ENCODE measurements around the gene IQGAP3. TPM values are rescaled to one million over a fixed set of nuclear protein-coding genes. Genes with fewer than 3 reads are reported as not detected.

The IQGAP3 gene
- total and polyA plus RNA-seq, 2 of the 4 experiments (the other 2 are of a cell fraction), result 12.5 to 13.6 TPM

DNA sequence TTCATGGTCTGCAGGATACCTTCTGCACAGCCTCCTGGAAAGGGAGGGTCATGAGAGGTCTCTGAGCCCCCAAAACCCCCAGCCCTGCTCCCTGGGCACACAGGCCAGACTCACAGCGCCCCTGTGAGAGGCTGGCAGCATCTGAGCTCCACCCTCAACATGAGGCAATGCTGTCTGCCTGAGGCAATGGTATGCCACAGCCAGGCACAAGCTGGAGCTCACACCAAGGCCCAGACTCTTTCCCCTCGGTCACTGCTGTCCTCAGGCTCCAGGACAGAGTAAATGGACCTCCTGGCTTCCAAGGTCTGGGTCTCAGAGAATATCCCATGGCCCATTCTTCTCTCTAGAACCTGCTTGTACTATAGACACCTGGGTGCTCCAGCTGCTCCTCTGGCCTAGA, 89.0 kb downstream of the IQGAP3 start:
- dilution Hi-C loops (cut with HindIII; ENCODE audit: low sequenced_read_pairs, unreplicated experiment) (no loop called here), in situ Hi-C loops (cut with MboI; ENCODE audit: low sequenced_read_pairs) (no loop called here), intact Hi-C loops (cut with micrococcal nuclease) (loop anchor here (5.0 kb wide), 1 partner anchor 109 kb away; the partner anchor contains the start of gene NAXE)
- H3K23ac ChIP-seq (ENCODE audit: low read depth, low read length), result no peak overlapping the region
- no peak overlapping the region for H3K9ac ChIP-seq (ENCODE audit: low read depth, low read length)
- peaks cover 11% of the 10 kb centered on the region for H3K4me1 ChIP-seq (ENCODE audit: control insufficient read depth, insufficient read depth, low read length)
- TF ChIP-seq NFE2L2 (IDR thresholded peaks at IDR 0.05; ENCODE audit: low read depth, low read length), result no peak
- no peak for TF ChIP-seq MAFK (IDR thresholded peaks at IDR 0.05; ENCODE audit: low read depth, low read length)
- TF ChIP-seq CHD1 (IDR thresholded peaks at IDR 0.05; ENCODE audit: low read depth, low read length), result no peak
- TF ChIP-seq, protein P1, sequence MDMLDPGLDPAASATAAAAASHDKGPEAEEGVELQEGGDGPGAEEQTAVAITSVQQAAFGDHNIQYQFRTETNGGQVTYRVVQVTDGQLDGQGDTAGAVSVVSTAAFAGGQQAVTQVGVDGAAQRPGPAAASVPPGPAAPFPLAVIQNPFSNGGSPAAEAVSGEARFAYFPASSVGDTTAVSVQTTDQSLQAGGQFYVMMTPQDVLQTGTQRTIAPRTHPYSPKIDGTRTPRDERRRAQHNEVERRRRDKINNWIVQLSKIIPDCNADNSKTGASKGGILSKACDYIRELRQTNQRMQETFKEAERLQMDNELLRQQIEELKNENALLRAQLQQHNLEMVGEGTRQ (IDR thresholded peaks at IDR 0.05; ENCODE audit: low read depth, low read length), result no peak
- TF ChIP-seq BHLHE40 (IDR thresholded peaks at IDR 0.05; ENCODE audit: low read depth, low read length), result no peak
- no peak for TF ChIP-seq FOS (IDR thresholded peaks at IDR 0.05; ENCODE audit: low read depth, low read length)
- no peak for TF ChIP-seq SMC3 (IDR thresholded peaks at IDR 0.05; ENCODE audit: low read depth, low read length)
- TF ChIP-seq MAZ (IDR thresholded peaks at IDR 0.05; ENCODE audit: borderline replicate concordance, low read depth, low read length), result no peak
- no peak for TF ChIP-seq CEBPB (IDR thresholded peaks at IDR 0.05; ENCODE audit: low read depth, low read length)
- no peak for TF ChIP-seq RCOR1 (IDR thresholded peaks at IDR 0.05; ENCODE audit: insufficient replicate concordance, low read length)
- TF ChIP-seq, protein P2, sequence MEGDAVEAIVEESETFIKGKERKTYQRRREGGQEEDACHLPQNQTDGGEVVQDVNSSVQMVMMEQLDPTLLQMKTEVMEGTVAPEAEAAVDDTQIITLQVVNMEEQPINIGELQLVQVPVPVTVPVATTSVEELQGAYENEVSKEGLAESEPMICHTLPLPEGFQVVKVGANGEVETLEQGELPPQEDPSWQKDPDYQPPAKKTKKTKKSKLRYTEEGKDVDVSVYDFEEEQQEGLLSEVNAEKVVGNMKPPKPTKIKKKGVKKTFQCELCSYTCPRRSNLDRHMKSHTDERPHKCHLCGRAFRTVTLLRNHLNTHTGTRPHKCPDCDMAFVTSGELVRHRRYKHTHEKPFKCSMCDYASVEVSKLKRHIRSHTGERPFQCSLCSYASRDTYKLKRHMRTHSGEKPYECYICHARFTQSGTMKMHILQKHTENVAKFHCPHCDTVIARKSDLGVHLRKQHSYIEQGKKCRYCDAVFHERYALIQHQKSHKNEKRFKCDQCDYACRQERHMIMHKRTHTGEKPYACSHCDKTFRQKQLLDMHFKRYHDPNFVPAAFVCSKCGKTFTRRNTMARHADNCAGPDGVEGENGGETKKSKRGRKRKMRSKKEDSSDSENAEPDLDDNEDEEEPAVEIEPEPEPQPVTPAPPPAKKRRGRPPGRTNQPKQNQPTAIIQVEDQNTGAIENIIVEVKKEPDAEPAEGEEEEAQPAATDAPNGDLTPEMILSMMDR (conservative IDR thresholded peaks at IDR 0.05; ENCODE audit: low read depth, low read length), result no peak
- TF ChIP-seq POLR2A (IDR thresholded peaks at IDR 0.05; ENCODE audit: low read depth, low read length), result no peak
- no peak for TF ChIP-seq RAD21 (IDR thresholded peaks at IDR 0.05; ENCODE audit: low read length)
- TF ChIP-seq, protein P3, sequence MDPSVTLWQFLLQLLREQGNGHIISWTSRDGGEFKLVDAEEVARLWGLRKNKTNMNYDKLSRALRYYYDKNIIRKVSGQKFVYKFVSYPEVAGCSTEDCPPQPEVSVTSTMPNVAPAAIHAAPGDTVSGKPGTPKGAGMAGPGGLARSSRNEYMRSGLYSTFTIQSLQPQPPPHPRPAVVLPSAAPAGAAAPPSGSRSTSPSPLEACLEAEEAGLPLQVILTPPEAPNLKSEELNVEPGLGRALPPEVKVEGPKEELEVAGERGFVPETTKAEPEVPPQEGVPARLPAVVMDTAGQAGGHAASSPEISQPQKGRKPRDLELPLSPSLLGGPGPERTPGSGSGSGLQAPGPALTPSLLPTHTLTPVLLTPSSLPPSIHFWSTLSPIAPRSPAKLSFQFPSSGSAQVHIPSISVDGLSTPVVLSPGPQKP (IDR thresholded peaks at IDR 0.05; ENCODE audit: borderline replicate concordance, low read depth, low read length), result no peak
- TF ChIP-seq RFX5 (IDR thresholded peaks at IDR 0.05; ENCODE audit: low read depth, low read length), result no peak
- TF ChIP-seq MXI1 (IDR thresholded peaks at IDR 0.05; ENCODE audit: borderline replicate concordance, low read depth, low read length), result no peak
- H3K4ac ChIP-seq (ENCODE audit: low read depth, low read length), result no peak overlapping the region
- ChIA-PET CTCF (no interaction called here), POLR2A (ENCODE audit: unreplicated experiment) (no interaction called here)
- no peak for ATAC-seq (ENCODE audit: low read depth)
- no peak overlapping the region for H3K4me2 ChIP-seq (ENCODE audit: low read depth, low read length)
- no peak for DNase-seq
- no peak overlapping the region for H4K91ac ChIP-seq (ENCODE audit: insufficient read depth, low read depth, low read length)
- H4K8ac ChIP-seq (ENCODE audit: low read depth in 2 of 2, low read length in 2 of 2), result no peak overlapping the region
- peaks cover 18 to 98% of the 10 kb centered on the region in 2 experiments; a peak in 3 of 4 replicates for H3K79me1 ChIP-seq (ENCODE audit: low read depth in 1 of 2, low read length in 2 of 2)
- H3K14ac ChIP-seq (replicated peaks; ENCODE audit: low read depth, low read length), result no peak overlapping the region
- H3K18ac ChIP-seq (ENCODE audit: low read depth, low read length), result no peak overlapping the region
- no TSS peak for BruUV-seq (replicated peaks)
- H2BK20ac ChIP-seq (ENCODE audit: low read depth, low read length), result no peak overlapping the region
- peaks cover 93% of the 10 kb centered on the region for H4K20me1 ChIP-seq (ENCODE audit: insufficient read depth, low read length)
- H3K9me3 ChIP-seq (ENCODE audit: control insufficient read depth, insufficient read depth, low read length), result no peaks in the 10 kb centered on the region
- H3K4me3 ChIP-seq (ENCODE audit: insufficient read depth, low read depth, low read length), result no peak overlapping the region
- 94% methylated on average over 2 of the region's 2 CpGs; no CpG with 5 or more reads in 1 of the 2 experiments for WGBS, 2 experiments (ENCODE audit: extremely low coverage in 2 of 2, insufficient read length in 1 of 2)
- H2AK9ac ChIP-seq (replicated peaks; ENCODE audit: low read depth, low read length, poor library complexity), result no peak overlapping the region
- H3K27me3 ChIP-seq (ENCODE audit: control insufficient read depth, insufficient read depth, low read length), result no peaks in the 10 kb centered on the region
- no peak overlapping the region for H4K5ac ChIP-seq (ENCODE audit: low read depth, low read length)
- H2BK120ac ChIP-seq (ENCODE audit: low read depth, low read length), result no peak overlapping the region
- peaks cover 47% of the 10 kb centered on the region for H3K36me3 ChIP-seq (ENCODE audit: control insufficient read depth, insufficient read depth, low read length)
- no peak overlapping the region for H2BK15ac ChIP-seq (ENCODE audit: low read depth, low read length)
- no peak overlapping the region for H2AFZ ChIP-seq (replicated peaks; ENCODE audit: low read length, poor library complexity)
- H2BK5ac ChIP-seq (ENCODE audit: low read depth, low read length, poor library complexity, severe bottlenecking), result no peak overlapping the region
- H3K27ac ChIP-seq (ENCODE audit: insufficient read depth, low read length), result no peak overlapping the region
- H3K9me1 ChIP-seq (ENCODE audit: insufficient read depth, low read length), result peaks cover 45% of the 10 kb centered on the region
- no peak overlapping the region for H3K56ac ChIP-seq (ENCODE audit: extremely low read depth, insufficient read depth, low read length)
- no peak overlapping the region for H2AK5ac ChIP-seq (ENCODE audit: low read depth, low read length)
